GM21723 (cell line): Measurements from ENCODE around the gene GOLGA6L7.
"Not testable (repeated sequence)": the region's sequence is repeated elsewhere in the genome, so short reads cannot be mapped to it uniquely, and the experiment has no call there.

Experiments
- ATAC-seq: cut with Tn5 transposase; IDR thresholded peaks from one replicate; pipeline ENCODE4 v1.9.1; 2021; ENCODE audit warnings: mild to moderate bottlenecking, moderate library complexity; ENCODE audit not compliant: unreplicated experiment

GOLGA6L7 gene

GRCh38 chr15:28848521-28848920 is at the start of gene GOLGA6L7:
GOLGA6L7 (minus strand) TSS chr15:28848644; CDS start chr15:28848549, 95 bp downstream.
- ATAC-seq = not testable (repeated sequence)

- no peak for ATAC-seq
Measured at GRCh38 chr15:28897861-28898585, 49.6 kb upstream of the GOLGA6L7 start.

GRCh38 chr15:28896951-28897350 is 48.5 kb upstream of the GOLGA6L7 start:
- no peak for ATAC-seq

GRCh38 chr15:28895566-28895965 is 47.1 kb upstream of the GOLGA6L7 start:
- ATAC-seq = no peak

- no peak for ATAC-seq
Measured at GRCh38 chr15:28895146-28895545, 46.7 kb upstream of the GOLGA6L7 start.

- ATAC-seq = no peak
Measured at GRCh38 chr15:28894631-28895030, 46.2 kb upstream of the GOLGA6L7 start.

GRCh38 chr15:28892789-28893610 is 44.6 kb upstream of the GOLGA6L7 start:
- ATAC-seq = no peak

GRCh38 chr15:28891588-28891987 is 43.1 kb upstream of the GOLGA6L7 start:
- ATAC-seq = no peak

- ATAC-seq = no peak
Measured at GRCh38 chr15:28890711-28891495, 42.5 kb upstream of the GOLGA6L7 start.

GRCh38 chr15:28890291-28890690 is 41.8 kb upstream of the GOLGA6L7 start:
- not testable (repeated sequence) for ATAC-seq

GRCh38 chr15:28889871-28890270 is 41.4 kb upstream of the GOLGA6L7 start:
- not testable (repeated sequence) for ATAC-seq

GRCh38 chr15:28889346-28889745 is 40.9 kb upstream of the GOLGA6L7 start:
- no peak for ATAC-seq

- no peak for ATAC-seq
Measured at GRCh38 chr15:28888900-28889299, 40.5 kb upstream of the GOLGA6L7 start.

GRCh38 chr15:28888302-28888894 is 40.0 kb upstream of the GOLGA6L7 start:
- ATAC-seq = no peak

GRCh38 chr15:28887339-28888174 is 39.1 kb upstream of the GOLGA6L7 start:
- no peak for ATAC-seq

- ATAC-seq = no peak
Measured at GRCh38 chr15:28886431-28887338, 38.2 kb upstream of the GOLGA6L7 start.

- ATAC-seq = no peak
Measured at GRCh38 chr15:28885630-28886430, 37.4 kb upstream of the GOLGA6L7 start, which contains the start of gene APBA2. APBA2 (plus strand) TSS chr15:28885974; CDS start chr15:29053885, 167,911 bp downstream.

GRCh38 chr15:28885128-28885629 is 36.7 kb upstream of the GOLGA6L7 start:
- ATAC-seq = no peak
